NCI-H1694 (cell line): ENCODE results near the gene TPSAB1.
"Not testable (repeated sequence)": the region's sequence is repeated elsewhere in the genome, so short reads cannot be mapped to it uniquely, and the experiment has no call there.

ENCODE experiments used
- DNase-seq: peaks from one replicate; lab custom pipeline; 2025; lab: John Stamatoyannopoulos, UW

Gene TPSAB1

GRCh38 chr16:1247903-1248537 is 7.5 kb downstream of the TPSAB1 start:
- not testable (repeated sequence) for DNase-seq

- DNase-seq = not testable (repeated sequence)
These were observed 8.7 kb downstream of the TPSAB1 start for GRCh38 chr16:1249031-1249755.

- not testable (repeated sequence) for DNase-seq
These were observed 13.3 kb downstream of the TPSAB1 start for GRCh38 chr16:1253701-1254364.

DNA sequence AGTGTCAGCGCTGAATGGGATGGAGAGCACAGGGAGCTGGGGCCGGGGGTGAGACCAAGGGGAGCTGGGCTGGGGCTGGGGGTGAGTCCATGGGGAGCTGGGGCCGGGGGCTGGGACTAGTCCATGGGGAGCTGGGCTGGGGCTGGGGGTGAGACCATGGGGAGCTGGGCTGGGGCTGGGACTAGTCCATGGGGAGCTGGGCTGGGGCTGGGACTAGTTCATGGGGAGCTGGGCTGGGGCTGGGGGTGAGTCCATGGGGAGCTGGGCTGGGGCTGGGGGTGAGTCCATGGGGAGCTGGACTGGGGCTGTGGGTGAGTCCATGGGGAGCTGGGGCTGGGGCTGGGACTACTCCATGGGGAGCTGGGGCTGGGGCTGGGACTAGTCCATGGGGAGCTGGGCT is 14.3 kb downstream of the TPSAB1 start:
- not testable (repeated sequence) for DNase-seq

GRCh38 chr16:1255276-1256122 is 15.0 kb downstream of the TPSAB1 start, which contains the start of gene TPSD1:
Gene TPSD1, plus strand, starts transcription at chr16:1256069. Its CDS starts 212 bp downstream, at chr16:1256281.
- not testable (repeated sequence) for DNase-seq

DNA sequence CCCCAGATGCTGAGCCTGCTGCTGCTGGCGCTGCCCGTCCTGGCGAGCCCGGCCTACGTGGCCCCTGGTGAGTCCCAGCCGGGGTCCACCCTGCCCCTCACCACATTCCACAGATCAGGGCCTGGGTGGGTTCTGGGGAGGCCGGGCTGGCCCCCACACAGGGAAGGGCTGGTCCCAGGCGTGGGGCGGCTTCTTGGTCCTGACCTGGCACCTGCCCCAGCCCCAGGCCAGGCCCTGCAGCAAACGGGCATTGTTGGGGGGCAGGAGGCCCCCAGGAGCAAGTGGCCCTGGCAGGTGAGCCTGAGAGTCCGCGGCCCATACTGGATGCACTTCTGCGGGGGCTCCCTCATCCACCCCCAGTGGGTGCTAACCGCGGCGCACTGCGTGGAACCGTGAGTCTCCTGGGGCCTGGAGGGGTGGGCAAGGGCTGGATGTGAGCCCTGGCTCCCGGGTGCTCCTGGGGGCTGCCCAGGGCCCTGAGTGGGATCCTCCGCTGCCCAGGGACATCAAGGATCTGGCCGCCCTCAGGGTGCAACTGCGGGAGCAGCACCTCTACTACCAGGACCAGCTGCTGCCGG is 15.9 kb downstream of the TPSAB1 start:
- not testable (repeated sequence) for DNase-seq

DNA sequence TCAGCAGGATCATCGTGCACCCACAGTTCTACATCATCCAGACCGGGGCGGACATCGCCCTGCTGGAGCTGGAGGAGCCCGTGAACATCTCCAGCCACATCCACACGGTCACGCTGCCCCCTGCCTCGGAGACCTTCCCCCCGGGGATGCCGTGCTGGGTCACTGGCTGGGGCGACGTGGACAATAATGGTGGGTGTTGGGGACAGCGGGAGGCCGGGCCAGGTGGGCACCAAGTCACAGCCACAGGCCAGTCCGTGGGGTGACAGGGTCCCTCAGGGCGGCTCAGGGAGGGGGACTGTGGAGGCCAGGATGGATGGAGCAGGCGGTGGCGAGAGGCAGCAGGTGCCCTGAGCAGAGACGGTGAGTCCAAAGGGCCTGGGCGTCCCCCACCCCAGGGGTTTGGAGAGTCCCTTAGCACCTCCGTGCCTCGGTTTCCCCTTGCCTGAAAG is 16.4 kb downstream of the TPSAB1 start:
- no peak for DNase-seq

DNA sequence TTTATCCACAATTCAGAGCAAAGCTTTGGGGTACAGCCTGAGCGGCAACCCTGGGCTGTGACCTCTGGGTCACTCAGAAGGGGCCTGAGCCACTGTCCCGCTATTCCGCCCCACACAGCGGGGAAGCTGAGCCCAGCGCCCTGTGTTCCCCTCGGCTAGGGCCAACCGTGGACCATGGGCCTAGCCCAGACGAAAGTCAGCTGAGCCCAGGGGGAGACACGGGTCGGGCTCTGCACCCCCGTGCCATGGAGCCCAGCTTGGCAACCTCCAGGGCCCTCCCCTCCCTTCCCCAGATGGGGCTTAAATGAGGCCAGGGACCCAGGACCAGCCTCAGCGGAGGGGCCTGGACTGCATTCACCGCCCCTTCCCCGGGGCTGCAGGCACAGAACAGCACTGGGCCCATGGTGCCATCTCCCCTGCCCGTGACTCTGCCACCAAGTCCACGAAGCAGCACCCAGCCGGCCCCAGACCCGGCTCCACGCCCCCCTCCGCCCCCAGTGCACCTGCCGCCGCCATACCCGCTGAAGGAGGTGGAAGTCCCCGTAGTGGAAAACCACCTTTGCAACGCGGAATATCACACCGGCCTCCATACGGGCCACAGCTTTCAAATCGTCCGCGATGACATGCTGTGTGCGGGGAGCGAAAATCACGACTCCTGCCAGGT is 17.2 kb downstream of the TPSAB1 start:
- no peak for DNase-seq

DNA sequence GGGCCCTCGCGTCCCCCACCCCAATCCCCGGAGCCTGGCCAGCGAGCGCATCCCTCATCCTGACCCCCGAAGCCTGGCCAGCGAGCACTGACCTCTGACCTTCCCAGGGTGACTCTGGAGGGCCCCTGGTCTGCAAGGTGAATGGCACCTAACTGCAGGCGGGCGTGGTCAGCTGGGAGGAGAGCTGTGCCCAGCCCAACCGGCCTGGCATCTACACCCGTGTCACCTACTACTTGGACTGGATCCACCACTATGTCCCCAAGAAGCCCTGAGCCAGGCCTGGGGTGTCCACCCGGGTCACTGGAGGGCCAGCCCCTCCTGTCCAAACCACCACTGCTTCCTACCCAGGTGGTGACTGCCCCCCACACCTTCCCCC is 17.7 kb downstream of the TPSAB1 start:
- DNase-seq = no peak

DNA sequence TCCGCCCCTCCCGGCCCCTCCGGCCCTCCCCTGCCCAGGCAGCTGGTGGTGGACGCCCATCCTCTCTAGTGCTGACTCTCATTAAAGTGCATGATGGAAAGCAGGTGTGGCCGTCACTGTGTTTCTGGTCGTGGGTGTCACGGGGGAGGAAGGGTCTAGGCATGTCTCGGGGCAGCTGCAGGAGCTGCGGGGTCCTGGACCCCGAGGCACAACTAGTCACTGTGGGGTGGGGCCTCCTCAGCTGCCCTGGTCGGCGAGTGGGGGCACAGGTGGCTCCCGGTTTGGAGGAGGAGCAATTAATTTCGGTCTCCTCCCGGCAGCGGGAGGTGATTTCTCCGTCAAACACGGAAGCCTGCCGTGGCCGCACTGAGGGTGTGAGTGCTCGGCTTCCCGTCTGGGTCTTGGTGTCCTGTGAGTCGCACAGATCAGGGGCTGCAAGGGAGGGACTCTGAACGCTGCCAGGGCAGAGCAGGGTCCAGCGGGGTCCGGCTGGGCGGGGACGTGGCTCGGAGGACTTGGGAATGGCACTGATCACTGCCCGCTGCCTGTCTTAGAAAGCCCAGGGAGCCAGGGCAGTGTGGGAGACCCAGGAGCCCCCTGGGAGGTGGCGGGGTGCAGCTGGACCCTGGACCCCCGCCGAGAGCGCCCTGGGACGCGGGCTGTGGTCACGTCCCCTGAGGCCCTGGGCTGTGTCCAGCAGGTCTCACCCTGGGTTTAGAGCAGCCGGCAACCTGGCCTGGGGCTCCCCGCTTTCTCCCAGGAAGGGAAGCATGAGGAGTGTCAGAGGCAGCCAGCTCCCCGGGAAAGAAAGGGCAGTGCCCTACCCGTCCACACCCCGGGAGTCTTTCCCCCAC is 18.6 kb downstream of the TPSAB1 start:
- no peak for DNase-seq

DNA sequence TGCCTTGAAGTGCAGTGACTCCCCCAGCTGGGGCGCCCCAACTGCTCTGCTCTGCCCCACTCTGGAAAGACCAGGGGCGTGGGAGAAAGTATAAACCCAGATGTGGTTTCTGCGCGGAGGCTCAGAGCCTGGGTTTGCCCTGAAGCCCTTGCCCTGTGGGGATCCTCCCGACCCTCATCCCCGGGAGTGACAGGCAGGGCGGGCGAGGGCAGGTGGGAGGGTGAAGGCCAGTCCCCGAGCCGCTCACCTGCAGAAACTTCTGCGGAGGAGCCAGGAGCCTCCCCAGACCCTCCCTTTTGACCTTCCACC is 19.2 kb downstream of the TPSAB1 start:
- no peak for DNase-seq

DNA sequence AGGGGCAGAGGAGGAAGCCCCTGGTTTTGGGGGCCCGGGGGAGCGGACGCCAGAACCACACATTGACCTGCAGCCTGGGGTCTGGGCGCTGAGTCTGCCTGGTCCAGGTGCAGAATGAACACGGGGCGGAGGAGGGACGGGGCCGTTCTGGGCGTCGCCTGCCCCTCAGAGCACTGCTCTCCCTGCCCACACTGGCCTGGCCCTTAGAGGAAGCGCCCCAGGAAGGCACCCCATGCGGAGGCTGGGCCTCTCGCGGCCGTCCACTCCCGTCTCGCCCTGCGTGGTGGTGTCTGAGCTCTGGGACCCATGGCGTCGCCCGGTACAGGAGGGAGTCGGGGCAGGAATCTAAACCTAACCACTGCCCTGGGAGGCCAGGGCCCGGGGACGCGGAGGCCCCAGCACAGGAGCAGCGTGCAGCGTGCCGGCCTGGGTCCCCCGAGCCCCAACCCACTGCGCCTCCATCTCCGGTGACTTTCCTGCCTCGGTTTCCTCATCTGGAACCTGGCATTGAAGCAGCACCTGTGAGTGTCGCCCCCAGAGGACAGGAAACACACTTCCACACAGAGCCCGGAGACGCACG is 19.7 kb downstream of the TPSAB1 start:
- no peak for DNase-seq

DNA sequence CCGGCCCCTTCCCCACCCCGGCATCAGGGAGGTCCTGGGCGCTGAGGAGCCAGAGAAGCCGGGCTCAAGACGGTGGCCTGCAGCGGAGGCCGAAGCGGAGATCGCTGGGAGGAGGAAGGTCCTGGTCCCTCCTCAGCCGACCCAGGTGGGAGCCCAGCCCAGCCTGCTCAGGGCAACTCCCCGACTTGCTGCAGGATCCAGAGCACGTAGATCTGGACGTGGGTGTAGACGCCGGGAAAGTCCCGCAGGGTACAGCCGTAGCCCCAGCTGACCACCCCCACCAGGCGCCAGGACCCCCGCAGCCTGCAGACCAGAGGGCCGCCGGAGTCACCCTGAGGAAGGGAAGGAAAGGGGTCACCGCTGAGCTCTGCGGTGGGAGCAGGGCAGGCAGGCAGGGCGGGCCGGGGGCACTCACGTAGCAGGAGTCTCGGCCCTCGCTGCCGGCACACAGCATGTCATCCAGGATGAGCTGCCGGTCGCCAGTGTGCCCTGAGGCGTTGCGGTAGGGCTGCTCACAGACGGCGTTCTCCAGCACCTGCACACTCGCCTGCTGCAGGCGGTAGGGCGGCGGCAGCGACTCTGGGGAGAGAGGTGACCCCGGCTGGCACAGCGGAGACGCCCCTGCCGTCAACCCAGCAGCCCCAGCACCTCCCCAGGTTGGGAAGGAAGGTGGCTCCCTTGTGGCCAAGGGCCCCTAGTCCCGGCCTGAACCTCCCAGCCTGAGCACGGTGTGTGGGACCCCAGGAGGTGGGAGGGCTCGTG is 20.8 kb downstream of the TPSAB1 start:
- no peak for DNase-seq

- no peak for DNase-seq
These were observed 21.8 kb downstream of the TPSAB1 start for GRCh38 chr16:1262210-1262845.

- no peak for DNase-seq
These were observed 22.3 kb downstream of the TPSAB1 start for GRCh38 chr16:1262846-1263221.

DNA sequence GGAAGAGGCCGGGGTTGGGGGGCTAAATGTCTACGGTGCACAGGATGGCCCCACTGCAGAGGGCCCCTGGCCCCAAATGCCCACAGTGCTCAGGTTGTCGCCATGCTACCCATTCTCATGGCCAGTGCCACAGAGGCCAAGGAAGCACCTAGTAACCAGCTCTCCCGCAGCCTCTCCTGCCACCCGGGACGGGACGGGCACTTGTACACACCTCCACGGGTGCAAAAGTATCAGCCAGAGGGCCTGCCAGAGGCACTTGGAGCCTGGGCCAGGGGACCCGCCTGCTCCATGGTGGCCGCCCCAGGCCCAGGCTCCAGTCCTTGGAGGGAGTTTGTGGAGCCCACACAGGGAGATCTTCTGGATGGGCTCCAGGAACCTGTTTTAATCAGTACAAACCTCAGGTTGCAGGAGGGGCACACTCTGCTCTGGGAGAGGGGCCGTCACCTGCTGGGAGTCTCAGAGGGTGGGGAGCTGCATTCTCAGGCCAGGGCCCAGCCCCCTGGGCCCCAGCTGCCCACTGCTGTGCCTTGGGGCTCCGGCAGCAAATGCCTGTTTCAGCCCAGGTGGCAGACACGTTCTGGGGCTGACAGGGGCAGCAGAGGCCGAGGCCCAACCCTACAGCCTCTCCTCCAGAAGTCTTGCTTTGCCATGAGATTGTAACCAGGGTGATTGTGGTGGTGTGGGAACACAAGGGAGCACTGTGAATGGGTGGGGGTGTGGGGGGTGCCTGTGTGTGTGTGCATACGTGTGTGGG is 23.3 kb downstream of the TPSAB1 start:
- no peak for DNase-seq

- DNase-seq = no peak
These were observed 24.0 kb downstream of the TPSAB1 start for GRCh38 chr16:1264345-1265089.
